ENCODE measurements around the gene E2F4.
A peak's percentile ranks its signal among the peaks of the same experiment; 100 is the strongest.

Gene E2F4

DNA sequence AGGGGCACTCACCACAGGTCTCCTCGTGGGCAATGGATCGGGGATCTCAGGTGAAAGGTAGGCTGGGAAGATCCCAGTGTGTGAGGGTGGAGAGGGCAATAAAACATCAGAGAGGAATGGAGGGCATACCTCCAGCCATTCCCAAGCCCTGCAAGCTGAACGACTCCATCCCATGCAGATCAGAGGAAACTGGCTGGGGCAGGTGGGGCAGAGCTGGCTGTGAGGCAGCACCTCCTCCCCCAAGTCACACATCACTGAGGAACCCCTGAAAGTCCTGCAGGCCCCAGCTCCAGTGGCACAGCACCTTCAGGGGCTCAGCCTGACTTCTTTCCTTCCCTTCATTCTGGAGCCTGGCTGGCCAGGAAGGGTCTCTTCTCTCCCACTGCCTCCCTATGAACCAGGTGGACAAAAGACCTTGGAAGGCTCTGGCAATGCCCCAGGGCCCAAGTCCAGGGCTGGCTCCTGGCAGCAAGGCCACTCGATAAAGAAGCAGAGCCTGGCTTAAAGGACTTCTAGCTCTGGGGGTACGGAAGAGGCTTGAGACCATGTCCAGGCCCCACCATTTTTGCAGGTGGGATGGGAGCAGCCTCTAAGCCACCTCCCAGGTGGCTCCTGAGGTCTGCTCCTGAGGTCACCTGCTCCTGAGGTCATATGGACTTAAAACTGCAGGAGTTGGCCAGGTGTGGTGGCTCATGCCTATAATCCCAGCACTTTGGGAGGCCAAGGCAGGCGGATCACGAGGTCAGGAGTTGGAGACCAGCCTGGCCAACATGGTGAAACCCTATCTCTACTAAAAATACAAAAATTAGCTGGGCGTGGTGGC is 21.5 kb downstream of the E2F4 start:
- DNase-seq = no peak

DNA sequence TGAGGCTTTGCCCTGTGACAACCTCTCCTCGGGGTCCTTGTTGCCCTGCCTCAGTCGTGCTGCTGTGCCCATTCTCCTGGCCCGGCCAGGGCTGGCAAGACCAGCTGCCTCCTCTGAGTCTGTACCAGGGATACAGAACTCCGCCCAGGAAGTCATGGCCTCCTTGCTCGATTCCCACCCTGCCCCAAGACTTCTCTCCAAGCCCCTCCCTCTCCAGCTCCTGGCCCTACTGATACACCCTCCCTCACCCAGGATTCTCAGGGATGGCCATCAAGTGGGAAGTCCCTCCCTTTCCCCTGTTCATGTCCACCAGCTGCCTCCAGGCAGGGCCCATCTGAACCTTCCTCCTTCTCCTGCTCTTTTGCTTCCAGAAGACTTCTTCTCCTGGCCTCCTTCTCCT is 23.8 kb downstream of the E2F4 start:
- DNase-seq = no peak

DNA sequence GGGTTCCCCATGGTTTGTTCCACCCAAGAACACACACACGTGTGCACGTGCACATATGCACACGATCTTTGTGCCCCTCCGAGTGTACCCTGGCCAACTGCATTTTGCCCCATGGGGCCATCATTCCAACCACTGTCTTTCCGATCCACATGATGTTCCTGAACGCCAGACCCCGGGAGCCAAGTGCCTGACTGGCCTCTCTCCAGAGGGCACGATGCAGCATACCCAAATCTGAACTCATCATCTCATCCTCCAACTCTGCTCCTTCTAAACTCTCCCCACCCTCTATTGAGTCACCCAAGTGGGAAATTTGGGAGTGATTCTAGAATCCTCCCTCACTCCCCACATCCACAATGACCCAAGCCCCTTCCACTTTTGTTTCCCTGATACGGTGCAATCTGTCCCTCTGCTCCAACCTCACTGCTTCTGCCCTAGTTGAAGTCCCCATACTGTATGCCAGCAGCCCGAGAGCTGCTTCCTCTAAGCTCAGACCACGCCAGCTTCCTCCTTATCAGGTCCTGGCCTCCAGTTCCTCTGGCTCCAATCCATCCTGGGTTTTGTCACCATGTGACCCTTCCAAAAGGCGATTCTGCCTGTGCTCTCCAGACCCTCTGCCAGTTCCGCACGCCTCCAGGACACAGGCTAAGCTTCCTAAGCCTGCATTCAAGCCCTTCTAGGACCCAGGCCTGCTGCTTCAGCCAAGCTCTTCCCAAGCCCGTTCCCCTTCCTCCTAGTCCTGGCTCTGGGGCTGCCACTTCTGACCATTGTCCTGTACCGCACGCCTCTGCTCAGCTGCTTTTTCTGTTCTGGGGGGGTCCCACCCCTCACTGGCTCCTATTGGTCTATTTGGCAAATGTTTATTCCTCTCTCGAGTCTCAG is 24.9 kb downstream of the E2F4 start:
- DNase-seq = no peak

GRCh38 chr16:67223992-67224391 is 32.0 kb downstream of the E2F4 start:
- DNase-seq = no peak

GRCh38 chr16:67226295-67226803 is 34.4 kb downstream of the E2F4 start:
- DNase-seq = no peak

- DNase-seq = peak; percentile 96
These were observed 35.0 kb downstream of the E2F4 start, which contains the start of gene TMEM208 for GRCh38 chr16:67226804-67227566. Gene TMEM208 (plus strand): TSS chr16:67227130. CDS start chr16:67227219, 89 bp downstream.

DNA sequence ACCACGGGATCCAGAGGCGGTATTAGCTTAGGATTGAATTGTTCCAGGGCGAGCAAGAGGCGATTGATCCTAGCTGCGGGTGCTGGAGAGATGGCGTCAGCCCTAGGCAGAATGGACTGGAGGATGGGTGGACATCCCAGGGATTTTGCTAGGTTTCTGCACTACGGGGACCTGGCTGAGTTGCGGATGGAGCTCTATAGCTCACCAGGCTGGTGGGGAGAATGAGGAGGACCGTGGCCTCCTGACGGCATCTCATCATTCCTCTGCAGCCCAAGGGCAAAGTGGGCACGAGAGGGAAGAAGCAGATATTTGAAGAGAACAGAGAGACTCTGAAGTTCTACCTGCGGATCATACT is 35.6 kb downstream of the E2F4 start:
- no peak for DNase-seq

DNA sequence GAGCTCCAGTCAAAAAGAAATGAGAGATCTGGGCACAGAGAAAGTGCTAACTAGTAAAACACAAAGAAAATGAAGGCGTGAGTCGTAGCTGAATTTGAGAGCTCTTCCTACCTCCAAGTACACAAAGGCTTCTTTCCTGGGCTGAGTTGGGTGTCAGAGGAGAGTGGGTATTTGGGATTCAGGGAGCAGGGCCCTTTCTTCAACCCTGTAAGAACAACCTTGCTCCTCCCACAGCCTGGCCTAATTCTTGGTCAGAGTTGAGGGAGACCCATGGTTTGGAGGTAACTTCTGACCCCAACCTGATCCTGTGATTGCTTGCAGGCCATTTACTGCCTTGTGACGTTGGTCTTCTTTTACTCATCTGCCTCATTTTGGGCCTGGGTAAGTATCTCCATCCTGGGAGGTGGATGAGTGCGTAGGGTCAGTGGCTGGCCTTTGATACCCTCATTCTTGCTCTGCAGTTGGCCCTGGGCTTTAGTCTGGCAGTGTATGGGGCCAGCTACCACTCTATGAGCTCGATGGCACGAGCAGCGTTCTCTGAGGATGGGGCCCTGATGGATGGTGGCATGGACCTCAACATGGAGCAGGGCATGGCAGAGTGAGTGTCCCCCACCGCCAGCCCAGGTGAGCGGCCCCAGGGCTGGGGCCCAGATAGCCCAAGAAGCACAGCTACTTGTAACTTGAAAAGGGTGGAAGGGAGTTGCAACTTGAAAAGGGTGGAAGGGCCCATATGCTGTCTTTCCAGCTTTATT is 36.3 kb downstream of the E2F4 start:
- DNase-seq = no peak

DNA sequence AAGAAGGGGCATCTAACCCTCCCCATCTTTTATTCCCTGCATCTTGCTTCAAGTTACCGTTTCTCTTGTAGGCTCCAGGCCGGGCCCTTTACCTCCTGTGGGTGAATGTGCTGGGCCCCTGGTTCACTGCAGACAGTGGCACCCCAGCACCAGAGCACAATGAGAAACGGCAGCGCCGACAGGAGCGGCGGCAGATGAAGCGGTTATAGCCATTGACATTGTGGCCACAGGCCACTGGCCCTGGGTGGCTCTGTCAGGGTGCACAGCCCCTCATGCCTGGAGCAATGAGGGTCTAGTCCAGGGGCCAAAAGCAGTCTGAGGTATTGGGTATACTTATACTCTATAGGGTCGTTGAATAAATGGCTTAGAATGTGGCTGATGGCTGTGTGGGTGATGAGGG is 37.0 kb downstream of the E2F4 start:
- no peak for DNase-seq

DNA sequence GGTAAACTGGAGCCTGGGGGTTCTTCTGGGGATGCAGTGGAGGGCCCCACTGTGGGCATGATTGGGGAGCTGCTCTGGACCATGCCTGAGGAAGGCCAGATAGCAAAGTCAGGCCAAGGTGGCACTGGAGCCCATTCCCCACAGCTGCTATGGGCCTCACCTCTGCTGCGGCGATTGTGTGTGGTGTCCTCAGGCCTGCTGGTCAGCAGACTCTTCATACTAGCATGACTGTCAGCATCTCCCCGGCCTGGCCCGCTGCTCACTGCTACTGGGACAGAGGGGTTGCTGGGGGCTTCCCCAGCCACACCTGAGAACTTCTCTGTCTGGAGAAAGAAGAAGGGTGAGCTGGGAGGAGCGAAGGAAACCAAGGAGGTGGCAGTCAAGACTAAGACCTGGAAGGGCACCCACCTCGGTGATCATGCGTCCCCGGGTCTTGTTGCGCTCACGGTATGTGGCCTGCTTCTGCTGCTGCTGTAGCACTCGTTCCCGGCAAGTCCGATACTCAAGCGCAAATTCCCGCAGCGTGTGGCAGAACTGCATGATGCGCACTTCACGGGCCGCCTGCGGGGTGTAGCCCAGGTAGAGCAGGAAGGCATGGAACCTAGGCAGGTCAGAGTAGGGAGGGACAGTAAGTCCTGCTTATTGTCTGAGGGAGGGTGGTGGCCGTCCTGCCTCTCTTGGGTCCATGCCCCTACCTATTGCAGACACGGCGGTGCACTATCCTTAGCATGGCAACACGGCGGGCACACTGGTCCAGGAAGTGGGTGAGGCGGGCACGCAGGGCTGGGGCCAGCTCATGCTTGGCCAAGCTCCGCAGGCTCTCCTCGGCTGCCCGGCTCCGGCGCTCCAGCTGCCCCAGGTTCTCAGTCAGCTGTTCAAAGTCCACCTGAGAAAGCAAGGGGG is 38.2 kb downstream of the E2F4 start:
- no peak for DNase-seq

DNA sequence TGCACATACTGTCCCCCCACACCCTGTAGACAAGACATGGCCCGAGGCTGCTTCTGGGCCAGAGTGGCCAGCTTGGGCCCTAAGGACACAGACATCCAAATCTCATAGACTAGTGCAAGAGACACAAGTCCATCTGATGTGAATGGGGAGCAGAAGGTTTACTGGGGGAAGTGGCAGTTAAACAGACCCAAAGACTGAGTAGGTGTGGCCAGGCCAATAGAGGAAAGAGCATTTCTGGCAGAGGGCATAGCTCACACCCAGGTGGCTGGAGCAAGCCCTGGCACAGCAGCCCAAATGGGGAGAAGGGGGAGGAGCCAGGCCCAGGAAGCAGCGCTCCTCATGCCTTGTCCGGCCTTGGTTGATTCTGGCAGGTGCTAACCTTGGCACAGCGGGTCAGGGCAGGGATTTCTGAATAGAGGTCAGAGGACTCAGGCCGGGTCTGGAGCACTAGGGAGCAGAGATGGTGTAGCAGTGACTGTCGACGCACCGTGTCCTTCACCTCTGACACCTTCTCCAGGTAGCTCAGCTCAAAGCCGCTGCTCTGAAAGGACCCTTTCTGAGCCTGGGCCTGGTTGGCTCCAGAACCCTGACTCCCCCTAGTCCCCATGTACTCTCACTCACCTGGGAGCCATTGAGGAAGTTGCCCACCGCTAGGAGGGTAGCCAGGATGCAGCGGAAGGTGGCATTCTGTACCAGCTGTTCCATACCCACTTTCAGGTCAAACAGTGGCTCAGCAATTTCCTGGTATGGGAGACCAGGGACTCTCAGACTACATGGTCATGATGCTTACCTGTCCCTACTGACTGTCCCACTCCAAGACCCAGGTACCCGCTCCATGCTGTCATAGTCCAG is 39.1 kb downstream of the E2F4 start:
- DNase-seq = no peak

DNA sequence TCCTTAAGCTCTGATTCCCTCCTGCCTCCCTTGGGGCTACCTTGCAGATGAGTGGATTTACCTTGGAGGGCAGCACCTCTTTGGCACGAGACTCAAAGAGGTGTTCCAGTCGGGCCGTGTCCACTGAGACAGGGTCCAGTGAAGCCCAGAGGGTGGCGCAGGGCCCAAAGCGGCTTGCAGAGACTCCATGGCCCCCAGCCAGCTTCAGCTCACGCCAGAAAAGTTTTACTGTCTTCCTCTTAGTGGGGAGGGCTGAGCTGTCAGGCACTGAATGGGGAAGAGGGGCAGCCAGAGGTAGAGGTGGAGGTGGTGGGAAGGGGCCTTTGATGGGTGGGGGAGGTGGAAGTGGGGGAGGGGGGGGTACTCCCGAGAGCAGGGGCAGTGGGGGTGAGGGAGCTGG is 41.6 kb downstream of the E2F4 start:
- no peak for DNase-seq

DNA sequence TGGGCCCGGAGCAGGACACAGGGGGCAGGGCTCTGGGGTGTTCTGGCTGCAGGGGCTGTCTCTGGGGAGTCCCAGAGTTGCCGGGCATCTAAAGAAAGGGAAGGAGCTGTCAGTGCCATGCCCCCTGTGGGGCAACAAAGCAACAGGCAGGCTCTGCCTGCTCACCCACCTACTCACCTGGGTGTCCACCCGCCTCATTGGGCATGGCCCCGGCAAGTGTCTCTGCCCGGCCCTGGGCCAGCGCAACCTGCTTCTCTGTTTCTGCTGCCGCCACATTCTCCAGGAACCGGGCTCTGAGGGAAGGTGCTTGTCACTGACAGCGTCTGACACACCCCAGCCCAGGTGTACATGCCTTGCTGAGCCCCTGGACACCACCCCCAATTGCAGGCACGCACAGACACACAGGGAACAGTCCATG is 42.2 kb downstream of the E2F4 start:
- no peak for DNase-seq

DNA sequence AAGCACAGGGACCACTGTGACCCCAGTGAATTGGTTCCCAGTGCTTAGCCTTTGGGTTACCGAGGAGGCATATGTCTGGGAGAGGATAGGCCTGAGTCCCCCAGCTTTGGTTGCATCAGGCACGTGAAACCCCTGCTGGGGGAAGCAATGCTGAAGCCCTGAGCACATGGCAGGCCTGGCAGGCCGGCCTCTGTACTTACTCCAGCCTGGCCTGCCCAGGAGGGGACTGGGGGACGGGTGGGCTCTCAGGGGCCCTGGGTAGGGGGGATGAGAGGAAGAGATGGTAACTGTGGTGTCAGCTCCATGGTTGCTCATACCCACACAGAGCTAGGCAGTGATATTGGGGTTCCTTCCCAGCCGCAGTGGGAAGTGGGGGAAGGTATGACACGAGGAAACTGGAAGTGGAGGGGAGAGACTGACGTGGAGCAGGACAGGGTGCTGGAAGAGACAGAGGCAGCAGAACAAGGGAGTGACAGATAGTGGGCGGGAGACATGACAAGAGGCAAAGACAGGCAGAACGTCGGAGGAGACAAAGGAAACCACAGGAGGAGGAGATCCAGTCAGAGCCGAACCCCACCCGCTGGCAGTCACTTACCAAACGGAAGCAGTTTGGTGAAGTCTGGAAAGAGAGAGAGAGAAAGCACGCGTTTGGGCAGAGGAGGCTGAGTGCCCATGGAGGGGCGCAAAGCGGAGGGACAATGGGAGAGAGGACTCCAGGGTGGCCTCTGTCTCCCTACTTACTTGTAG is 44.0 kb downstream of the E2F4 start:
- DNase-seq = peak; percentile 42

DNA sequence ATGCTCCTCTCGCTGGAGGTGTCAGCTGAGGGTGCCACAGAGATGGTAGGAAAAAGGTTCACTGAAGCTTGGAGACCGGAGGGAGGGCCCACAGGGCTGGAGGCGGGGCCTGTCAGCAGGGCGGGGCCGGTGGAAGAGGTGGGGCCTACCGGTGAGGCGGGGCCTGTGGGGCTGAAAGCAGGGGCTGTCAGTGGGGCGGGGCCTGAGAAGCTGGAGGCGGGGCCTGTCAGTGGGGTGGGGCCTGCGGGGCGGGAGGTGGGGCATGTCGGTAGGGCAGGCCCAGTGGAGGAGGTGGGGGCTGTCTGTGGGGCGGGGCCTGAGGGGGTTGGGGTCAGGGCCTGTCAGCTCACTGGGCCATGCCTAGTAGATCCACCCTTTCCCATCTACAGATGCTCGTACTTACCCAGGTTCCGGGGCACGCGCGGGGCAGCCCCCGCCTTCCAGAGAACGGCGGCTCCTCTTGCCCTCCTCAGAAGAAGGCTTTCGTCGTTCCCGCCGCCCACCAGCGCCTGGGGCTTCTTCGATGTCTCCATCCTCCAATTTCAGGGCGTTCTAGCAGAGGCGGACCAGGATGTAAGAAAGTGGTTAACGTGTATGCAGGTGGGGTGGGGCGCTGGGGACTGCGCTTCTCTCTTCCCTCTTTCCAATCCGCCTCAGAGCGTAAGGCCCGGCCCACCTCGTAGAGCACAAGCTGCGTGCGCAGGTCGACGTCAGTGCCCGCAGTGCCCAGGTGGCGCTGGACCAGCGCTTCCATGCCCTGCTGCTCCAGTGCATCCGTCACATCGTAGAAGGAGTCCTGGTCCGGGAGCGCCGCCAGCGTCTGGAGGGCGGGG is 44.8 kb downstream of the E2F4 start:
- no peak for DNase-seq

DNA sequence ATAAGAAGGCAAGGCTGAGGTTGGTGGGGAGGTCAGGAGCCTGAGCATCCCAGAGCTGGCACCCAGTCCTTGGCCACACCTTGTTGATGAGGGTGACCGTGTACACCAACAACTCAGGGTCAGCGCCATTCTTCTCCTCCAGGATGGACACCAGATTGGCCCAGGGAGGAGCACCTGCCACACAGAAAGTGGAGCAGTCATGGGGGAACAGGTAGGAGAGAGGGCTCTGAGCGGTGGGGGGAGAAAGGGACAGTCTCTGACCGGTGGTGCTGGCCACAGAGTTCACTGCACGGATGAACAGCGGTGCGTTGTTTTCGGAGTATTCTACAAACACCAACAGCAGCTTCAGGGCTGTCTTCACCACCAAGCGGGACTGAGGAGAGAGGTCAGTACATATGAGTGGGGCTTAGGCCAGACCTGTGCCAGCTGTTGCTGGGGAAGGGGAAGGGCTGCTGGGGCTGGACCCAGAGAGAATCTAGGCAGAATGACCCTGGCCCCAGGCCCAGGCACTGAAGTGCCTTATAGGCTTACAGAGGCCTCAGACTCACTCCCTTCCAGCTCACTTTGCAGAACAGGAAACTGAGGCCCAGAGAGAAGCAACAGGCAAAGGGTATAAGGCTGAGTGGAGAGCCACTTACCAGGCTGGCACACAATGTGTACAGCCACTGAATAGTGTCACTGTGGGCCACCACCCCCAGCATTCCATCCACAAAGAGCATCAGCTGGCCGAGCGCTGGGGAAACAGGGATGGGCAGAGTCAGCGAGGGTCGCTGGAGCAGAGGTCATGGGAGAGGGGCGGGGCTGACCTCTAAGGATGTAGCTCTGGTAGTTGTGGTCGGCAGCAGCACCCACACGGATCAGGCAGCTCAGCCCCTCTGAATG is 45.7 kb downstream of the E2F4 start:
- DNase-seq = no peak

- no peak for DNase-seq
These were observed 46.3 kb downstream of the E2F4 start for GRCh38 chr16:67238278-67238575.
